BLaER1 treated with 17β-estradiol and CSF1 and Interleukin-3, amounts not matched to agents 10 nM and 100 nM (cell line): ENCODE data around the gene AEBP1.

Experiments
- H3K27ac ChIP-seq, 11 experiments: shearing (Covaris generic); formaldehyde crosslinking; 2 replicates each; pipeline ENCODE4 v1.8.1; 2022
- H3K27me3 ChIP-seq, 11 experiments: shearing (Covaris generic); formaldehyde crosslinking; 2 replicates each; pipeline ENCODE4 v1.8.1; 2022
- H3K36me3 ChIP-seq, 11 experiments: shearing (Covaris generic); formaldehyde crosslinking; 2 replicates each; pipeline ENCODE4 v1.8.1; 2022
- H3K4me1 ChIP-seq, 10 experiments: shearing (Covaris generic); formaldehyde crosslinking; 2 replicates each; pipeline ENCODE4 v1.8.1; 2022
- H3K4me2 ChIP-seq, 11 experiments: shearing (Covaris generic); formaldehyde crosslinking; 2 replicates each; pipeline ENCODE4 v1.8.1; 2022
- H3K4me3 ChIP-seq, 10 experiments: shearing (Covaris generic); formaldehyde crosslinking; 2 replicates each; pipeline ENCODE4 v1.8.1; 2022
- H3K9ac ChIP-seq, 11 experiments: shearing (Covaris generic); formaldehyde crosslinking; 2 replicates each; pipeline ENCODE4 v1.8.1; 2022
- H3K9me3 ChIP-seq, 11 experiments: shearing (Covaris generic); formaldehyde crosslinking; replicated peaks in 1 of 11; 2 replicates each; pipeline ENCODE4 v1.8.1; 2022
- H4K20me1 ChIP-seq, 11 experiments: shearing (Covaris generic); formaldehyde crosslinking; 2 replicates each; pipeline ENCODE4 v1.8.1; 2022
- Cebpa-rat ChIP-seq, 11 experiments: shearing (Covaris generic); IDR thresholded peaks; 2 replicates each; pipeline ENCODE4 v1.8.1; 2022

Gene AEBP1

GRCh38 chr7:44103923-44104859 is at the start of gene AEBP1:
Gene AEBP1, plus strand, starts transcription at chr7:44104345. Its CDS starts 321 bp downstream, at chr7:44104666.
- peaks cover 65 to 89% (median 79%) of the 10 kb centered on the region in 10 experiments for H3K4me1 ChIP-seq
- H3K4me2 ChIP-seq, result peak within 1 kb of the TSS; percentile 82 to 98 (median 94)
- TF ChIP-seq Cebpa-rat (IDR thresholded peaks at IDR 0.05), result no peak
- peak within 1 kb of the TSS; percentile 38 to 97 (median 89); a peak in 20 of 22 replicates for H3K27ac ChIP-seq
- no peaks in the 10 kb centered on the region for H3K9me3 ChIP-seq
- H3K4me3 ChIP-seq, result peak within 1 kb of the TSS; percentile 48 to 84 (median 72)
- peaks cover 0 to 47% (median 43%) of the 10 kb centered on the region in 11 experiments; a peak in 18 of 22 replicates for H4K20me1 ChIP-seq
- no peaks in the 10 kb centered on the region; a peak in 1 of 22 replicates for H3K27me3 ChIP-seq
- peak within 1 kb of the TSS; percentile 75 to 89 (median 83) for H3K9ac ChIP-seq
- peaks cover 4 to 35% (median 31%) of the 10 kb centered on the region in 11 experiments; a peak in 19 of 22 replicates for H3K36me3 ChIP-seq

GRCh38 chr7:44056681-44057080 is 47.5 kb upstream of the AEBP1 start:
- H3K9me3 ChIP-seq, result 0 out of 22 replicates have a peak, but pooled peaks cover 0 to 5% (median 0%) of the 10 kb centered on the region in 11 experiments
- TF ChIP-seq Cebpa-rat (IDR thresholded peaks at IDR 0.05), result no peak
- H3K36me3 ChIP-seq, result peaks cover 96 to 100% (median 99%) of the 10 kb centered on the region in 11 experiments

GRCh38 chr7:44057181-44057848 is 46.8 kb upstream of the AEBP1 start:
- Histone ChIP-seq H3K4me1 (peaks cover 26 to 66% (median 54%) of the 10 kb centered on the region in 10 experiments), H3K27ac (peak overlapping the region in 2 of 11 experiments; percentile 4 to 10; a peak in 2 of 22 replicates), H3K36me3 (peaks cover 96 to 100% (median 100%) of the 10 kb centered on the region in 11 experiments), H3K9ac (peak overlapping the region in 4 of 11 experiments; percentile 15 to 41 (median 17); a peak in 1 of 22 replicates), H4K20me1 (peaks cover 7 to 100% (median 79%) of the 10 kb centered on the region in 11 experiments; a peak in 21 of 22 replicates), H3K4me2 (peak overlapping the region in 7 of 11 experiments; percentile 58 to 88 (median 81); a peak in 12 of 22 replicates), H3K27me3 (no peaks in the 10 kb centered on the region), H3K4me3 (no peak overlapping the region), H3K9me3 (0 out of 22 replicates have a peak, but pooled peaks cover 0 to 5% (median 0%) of the 10 kb centered on the region in 11 experiments)
- no peak for TF ChIP-seq Cebpa-rat (IDR thresholded peaks at IDR 0.05)

More at GRCh38 chr7:44056681-44057080, 47.5 kb upstream of the AEBP1 start:
- peak overlapping the region in 1 of 11 experiments; percentile 4; a peak in 1 of 22 replicates for H3K27ac ChIP-seq
- peaks cover 7 to 100% (median 79%) of the 10 kb centered on the region in 11 experiments; a peak in 21 of 22 replicates for H4K20me1 ChIP-seq
- H3K9ac ChIP-seq, result peak overlapping the region in 2 of 11 experiments; percentile 15 to 19; a peak in 1 of 22 replicates
- H3K27me3 ChIP-seq, result no peaks in the 10 kb centered on the region
- H3K4me3 ChIP-seq, result no peak overlapping the region
- peaks cover 26 to 66% (median 56%) of the 10 kb centered on the region in 10 experiments for H3K4me1 ChIP-seq
- H3K4me2 ChIP-seq, result 0 out of 22 replicates have a peak overlapping the region, but pooled peaks of 1 of the 11 experiments have one; percentile 58

- Histone ChIP-seq H3K36me3 (peaks cover 96 to 100% (median 99%) of the 10 kb centered on the region in 11 experiments), H3K27ac (peak overlapping the region in 8 of 11 experiments; percentile 19 to 81 (median 66); a peak in 14 of 22 replicates)
These were observed 46.0 kb upstream of the AEBP1 start for GRCh38 chr7:44057849-44058758.

DNA sequence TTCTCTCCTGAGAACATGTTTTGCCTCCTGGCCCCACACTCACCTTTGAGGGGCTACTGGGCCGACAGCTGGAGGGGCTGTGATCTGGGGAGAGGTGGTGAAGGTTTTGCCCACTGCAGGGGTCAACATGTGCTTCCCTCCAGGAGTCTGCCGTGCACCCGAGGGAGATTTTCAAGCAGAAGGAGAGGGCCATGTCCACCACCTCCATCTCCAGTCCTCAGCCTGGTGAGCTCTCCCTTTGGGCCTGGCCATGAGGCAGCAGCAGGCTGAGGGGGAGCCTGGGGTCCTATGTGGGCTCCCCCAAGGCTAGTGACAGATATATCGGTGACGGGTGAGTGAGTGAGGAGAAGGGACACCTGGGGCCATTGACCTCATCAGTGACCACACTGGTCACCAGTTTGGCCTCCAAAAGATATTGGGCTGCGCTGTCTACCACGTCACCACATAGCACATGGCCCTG is 45.4 kb upstream of the AEBP1 start:
- Histone ChIP-seq H3K4me2 (peak overlapping the region in 10 of 11 experiments; percentile 13 to 88 (median 80); a peak in 19 of 22 replicates), H3K9ac (peak overlapping the region in 10 of 11 experiments; percentile 12 to 72 (median 38); a peak in 14 of 22 replicates), H3K36me3 (peaks cover 89 to 100% (median 92%) of the 10 kb centered on the region in 11 experiments), H3K4me1 (peaks cover 26 to 63% (median 50%) of the 10 kb centered on the region in 10 experiments), H3K27me3 (no peaks in the 10 kb centered on the region), H3K27ac (peak overlapping the region in 8 of 11 experiments; percentile 19 to 81 (median 66); a peak in 14 of 22 replicates), H4K20me1 (peaks cover 7 to 100% (median 74%) of the 10 kb centered on the region in 11 experiments; a peak in 21 of 22 replicates), H3K9me3 (0 out of 22 replicates have a peak, but pooled peaks cover 0 to 5% (median 0%) of the 10 kb centered on the region in 11 experiments), H3K4me3 (peak overlapping the region in 4 of 10 experiments; percentile 5 to 27 (median 14); a peak in 3 of 20 replicates)
- no peak for TF ChIP-seq Cebpa-rat (IDR thresholded peaks at IDR 0.05)

More at GRCh38 chr7:44057849-44058758, 46.0 kb upstream of the AEBP1 start:
- peak overlapping the region; percentile 15 to 72 (median 31); a peak in 10 of 22 replicates for H3K9ac ChIP-seq
- H3K4me3 ChIP-seq, result peak overlapping the region in 3 of 10 experiments; percentile 5 to 27 (median 5); a peak in 2 of 20 replicates
- 0 out of 22 replicates have a peak, but pooled peaks cover 0 to 5% (median 0%) of the 10 kb centered on the region in 11 experiments for H3K9me3 ChIP-seq
- peaks cover 26 to 63% (median 50%) of the 10 kb centered on the region in 10 experiments for H3K4me1 ChIP-seq
- peak overlapping the region in 10 of 11 experiments; percentile 13 to 88 (median 80); a peak in 19 of 22 replicates for H3K4me2 ChIP-seq
- H3K27me3 ChIP-seq, result no peaks in the 10 kb centered on the region
- peaks cover 7 to 100% (median 76%) of the 10 kb centered on the region in 11 experiments; a peak in 21 of 22 replicates for H4K20me1 ChIP-seq
- no peak for TF ChIP-seq Cebpa-rat (IDR thresholded peaks at IDR 0.05)

DNA sequence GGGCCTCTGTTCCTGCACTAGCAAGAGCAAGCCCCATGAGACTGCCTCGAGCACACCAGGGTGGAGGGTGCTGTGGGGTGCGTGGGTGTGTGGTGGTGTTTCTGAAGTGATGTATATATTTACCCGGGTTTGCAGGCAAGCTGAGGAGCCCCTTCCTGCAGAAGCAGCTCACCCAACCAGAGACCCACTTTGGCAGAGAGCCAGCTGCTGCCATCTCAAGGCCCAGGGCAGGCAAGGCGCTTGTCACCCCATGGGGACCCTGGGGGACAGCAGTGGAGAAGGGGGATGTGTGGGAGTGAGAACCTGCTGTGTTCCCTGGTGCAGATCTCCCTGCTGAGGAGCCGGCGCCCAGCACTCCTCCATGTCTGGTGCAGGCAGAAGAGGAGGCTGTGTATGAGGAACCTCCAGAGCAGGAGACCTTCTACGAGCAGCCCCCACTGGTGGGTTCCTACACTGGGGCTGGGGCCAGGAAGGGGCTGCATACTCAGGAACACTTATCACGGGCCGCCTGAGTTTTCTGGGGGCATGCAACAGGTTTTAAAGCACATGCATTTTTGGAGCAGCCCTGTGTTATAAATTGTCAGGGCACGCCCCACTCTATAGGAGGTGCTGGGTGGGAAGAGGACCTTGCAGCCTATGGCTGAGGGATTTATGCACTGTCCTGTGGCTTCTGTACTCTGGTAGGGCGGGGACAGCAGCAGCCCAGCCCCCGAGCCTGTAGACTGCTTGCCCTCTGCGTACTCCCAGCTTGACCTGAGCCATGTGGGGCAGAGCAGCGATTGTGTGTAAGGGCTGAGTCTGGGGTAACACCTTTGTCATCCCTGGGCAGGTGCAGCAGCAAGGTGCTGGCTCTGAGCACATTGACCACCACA is 44.7 kb upstream of the AEBP1 start:
- no peak for TF ChIP-seq Cebpa-rat (IDR thresholded peaks at IDR 0.05)
- Histone ChIP-seq H3K4me3 (peak overlapping the region in 1 of 10 experiments; percentile 23; a peak in 1 of 20 replicates), H3K36me3 (peaks cover 82 to 100% (median 85%) of the 10 kb centered on the region in 11 experiments), H3K27me3 (no peaks in the 10 kb centered on the region), H3K9me3 (0 out of 22 replicates have a peak, but pooled peaks cover 0 to 5% (median 0%) of the 10 kb centered on the region in 11 experiments), H3K27ac (peak overlapping the region in 7 of 11 experiments; percentile 43 to 81 (median 74); a peak in 12 of 22 replicates), H3K4me2 (peak overlapping the region in 9 of 11 experiments; percentile 58 to 88 (median 81); a peak in 17 of 22 replicates), H3K4me1 (peaks cover 26 to 63% (median 50%) of the 10 kb centered on the region in 10 experiments), H3K9ac (peak overlapping the region in 8 of 11 experiments; percentile 12 to 72 (median 47); a peak in 9 of 22 replicates), H4K20me1 (peaks cover 7 to 100% (median 74%) of the 10 kb centered on the region in 11 experiments; a peak in 21 of 22 replicates)
